B cell (primary cell): ENCODE results near the gene LRP5. TPM values are rescaled to one million over a fixed set of nuclear protein-coding genes. Genes with fewer than 3 reads are reported as not detected.

ENCODE experiments used
- ATAC-seq: fragments of 200-7000 bp; cut with Tn5 transposase; one replicate; pipeline ENCODE4 v1.10.0; 2021; ENCODE audit warnings: low read depth, mild to moderate bottlenecking, moderate number of reproducible peaks, moderate library complexity
- CTCF ChIA-PET: fragments of 350-600 bp; sonication (Branson Sonifier 250); formaldehyde crosslinking; loops from one replicate; lab custom pipeline; 2021; ENCODE audit warnings: antibody characterized with exemption, inconsistent platforms; lab: Charles Lee
- POLR2A ChIA-PET: fragments of 350-600 bp; sonication (Branson Sonifier 250); formaldehyde crosslinking; loops from one replicate; lab custom pipeline; 2021; ENCODE audit warnings: antibody characterized with exemption; lab: Charles Lee
- DNase-seq: peaks from one replicate; pipeline ENCODE4 v3.0.0; 2013
- H2AFZ ChIP-seq: 2 replicates; pipeline ENCODE4 v1.6.1; 2012; ENCODE audit warnings: mild to moderate bottlenecking, low read depth, low read length; ENCODE audit not compliant: insufficient read depth, poor library complexity, severe bottlenecking
- H3K27ac ChIP-seq, 2 donors: 1 replicate in 1 of 2; 2 replicates in 1 of 2; pipeline ENCODE4 v1.5.1; 2012 to 2013; ENCODE audit warnings: low read length in 2 of 2, mild to moderate bottlenecking in 2 of 2, moderate library complexity in 1 of 2
- H3K27me3 ChIP-seq, 4 experiments: fragments of 200-600 bp in 1 of 4; sonication (generic) in 1 of 4; replicated peaks in 1 of 4; 1 replicate in 2 of 4; 2 replicates in 2 of 4; pipeline versions ENCODE4 v1.6.1 to v1.7.0; 2013 to 2016; ENCODE audit warnings: low read length in 3 of 4, mild to moderate bottlenecking in 2 of 4, mixed read lengths in 1 of 4, moderate library complexity in 1 of 4; ENCODE audit not compliant: insufficient read depth in 4 of 4, control insufficient read depth in 3 of 4; ENCODE audit errors: control extremely low read depth in 1 of 4
- H3K36me3 ChIP-seq, 2 experiments: replicated peaks in 1 of 2; 1 replicate in 1 of 2; 2 replicates in 1 of 2; pipeline versions ENCODE4 v1.6.1 to v1.7.1; 2013; ENCODE audit warnings: low read length in 1 of 2; ENCODE audit not compliant: insufficient read depth in 2 of 2, control insufficient read depth in 1 of 2; ENCODE audit errors: control extremely low read depth in 1 of 2, extremely low read depth in 1 of 2
- H3K4me1 ChIP-seq, 2 donors: fragments of 200-600 bp in 1 of 2; sonication (generic) in 1 of 2; 1 replicate in 1 of 2; 2 replicates in 1 of 2; pipeline versions ENCODE4 v1.5.1 to v1.6.1; 2013 to 2017; ENCODE audit warnings: low read length in 2 of 2; ENCODE audit not compliant: control insufficient read depth in 2 of 2, insufficient read depth in 2 of 2
- H3K4me2 ChIP-seq: replicated peaks from 2 replicates; pipeline ENCODE3; 2012; ENCODE audit warnings: mild to moderate bottlenecking, low read depth, low read length; ENCODE audit not compliant: poor library complexity, severe bottlenecking
- H3K4me3 ChIP-seq, 5 experiments: fragments of 200-600 bp in 1 of 5; sonication (generic) in 1 of 5; 1 replicate in 3 of 5; 2 replicates in 2 of 5; pipeline versions ENCODE4 v1.5.1 to v1.7.0; 2011 to 2016; ENCODE audit warnings: low read length in 4 of 5, mild to moderate bottlenecking in 4 of 5, low read depth in 2 of 5, control low read depth in 1 of 5, moderate library complexity in 1 of 5; ENCODE audit not compliant: insufficient read depth in 1 of 5; ENCODE audit errors: control extremely low read depth in 1 of 5, extremely low read depth in 1 of 5
- H3K79me2 ChIP-seq: fragments of 200-600 bp; sonication (generic); one replicate; pipeline ENCODE4 v1.6.0; 2016; ENCODE audit warnings: low read length; ENCODE audit not compliant: control insufficient read depth, insufficient read depth
- H3K9ac ChIP-seq: fragments of 200-600 bp; sonication (generic); 2 replicates; pipeline ENCODE4 v1.6.1; 2017; ENCODE audit warnings: mild to moderate bottlenecking, low read length, moderate library complexity
- H3K9me3 ChIP-seq, 3 donors: one replicate each; pipeline versions ENCODE4 v1.6.1 to v1.7.1; 2013; ENCODE audit warnings: low read length in 2 of 3; ENCODE audit not compliant: control insufficient read depth in 2 of 3, insufficient read depth in 1 of 3; ENCODE audit errors: control extremely low read depth in 1 of 3
- H4K20me1 ChIP-seq: 2 replicates; pipeline ENCODE4 v1.6.0; 2012; ENCODE audit warnings: mild to moderate bottlenecking, low read length; ENCODE audit not compliant: insufficient read depth, control insufficient read depth, poor library complexity, severe bottlenecking
- H3K27ac Mint-ChIP-seq: one replicate; pipeline ENCODE4 v1.8.0; 2021; ENCODE audit warnings: mixed read lengths
- H3K27me3 Mint-ChIP-seq: one replicate; pipeline ENCODE4 v1.8.0; 2021; ENCODE audit warnings: mixed read lengths
- H3K4me1 Mint-ChIP-seq: one replicate; pipeline ENCODE4 v1.8.0; 2021; ENCODE audit warnings: mixed read lengths
- H3K4me3 Mint-ChIP-seq: one replicate; pipeline ENCODE4 v1.8.0; 2021; ENCODE audit warnings: mixed read lengths
- H3K9me3 Mint-ChIP-seq: one replicate; pipeline ENCODE4 v1.8.0; 2022; ENCODE audit warnings: mixed read lengths; ENCODE audit not compliant: insufficient read depth
- CTCF ChIP-seq: fragments of 200-600 bp; IDR thresholded peaks from one replicate; pipeline ENCODE4 v1.8.0; 2022; ENCODE audit warnings: antibody characterized with exemption, mild to moderate bottlenecking
- EZH2 ChIP-seq: IDR thresholded peaks from 2 replicates; pipeline ENCODE4 v1.6.1; 2012; ENCODE audit warnings: borderline replicate concordance, low read depth, mild to moderate bottlenecking, moderate library complexity, low read length; ENCODE audit not compliant: insufficient read depth, poor library complexity, severe bottlenecking
- WGBS: methylation state at CpG from one replicate; pipeline ENCODE4 v1.1.5; 2013; ENCODE audit warnings: missing lambda C conversion rate; ENCODE audit not compliant: insufficient coverage; 5-methylcytosine and 5-hydroxymethylcytosine counted together
- intact Hi-C: fragments of 100-400 bp; cut with micrococcal nuclease; formaldehyde crosslinking; loops from one replicate; pipeline ENCODE4 v1.10.0; 2022
- polyA plus RNA-seq: library from polyadenylated mRNA; depleted of rRNA; stranded (reverse); fragments of >200 nt; gene quantifications from 2 replicates; pipeline ENCODE4 v1.2.3, GENCODE V29; 2012
- total RNA-seq, 2 donors: library from RNA; stranded (reverse); fragments of 120-200 nt in 1 of 2; gene quantifications; 1 replicate in 1 of 2; 2 replicates in 1 of 2; pipeline versions ENCODE4 v1.2.3 to v1.2.4, GENCODE V29; 2013 to 2022

LRP5 gene
- total and polyA plus RNA-seq, 2 donors (not counting 1 experiment from before 2014, with no cell fraction given), result 2.4 to 13.9 TPM

DNA sequence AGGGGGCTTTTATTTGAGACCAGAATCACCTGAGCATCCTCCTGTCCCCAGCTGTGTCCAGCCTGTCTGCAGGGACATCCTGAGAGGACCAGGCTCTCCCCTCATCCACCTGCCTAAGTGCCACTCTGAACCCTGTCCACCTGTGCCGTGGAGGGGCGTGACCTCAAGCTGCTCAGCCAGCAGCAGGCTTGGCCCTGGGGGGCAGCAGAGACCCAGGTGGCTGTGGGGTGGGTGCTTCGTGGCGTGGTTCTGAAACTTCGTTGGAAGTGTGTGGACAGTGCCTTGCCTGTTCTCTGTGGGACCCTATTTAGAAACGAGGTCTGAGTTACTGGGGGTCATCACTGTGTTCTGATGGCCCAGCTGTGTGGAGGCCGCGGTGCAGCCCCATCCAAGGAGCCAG, 72.7 kb downstream of the LRP5 start:
- Histone ChIP-seq H2AFZ (no peak overlapping the region), H3K4me3 (no peak overlapping the region), H3K27me3 (no peaks in the 10 kb centered on the region), H3K4me2 (no peak overlapping the region), H3K36me3 (no peaks in the 10 kb centered on the region), H3K9me3 (peaks cover 0 to 10% (median 0%) of the 10 kb centered on the region in 3 donors), H3K79me2 (no peaks in the 10 kb centered on the region), H4K20me1 (no peaks in the 10 kb centered on the region), H3K27ac (no peak overlapping the region), H3K4me1 (peaks cover 21 to 30% of the 10 kb centered on the region in 2 donors), H3K9ac (no peak overlapping the region)
- Mint-ChIP-seq H3K27ac (no peak overlapping the region), H3K4me1 (peaks cover 31% of the 10 kb centered on the region), H3K4me3 (no peak overlapping the region), H3K27me3 (no peaks in the 10 kb centered on the region), H3K9me3 (no peaks in the 10 kb centered on the region)
- ATAC-seq (no peak), DNase-seq (no peak)
- intact Hi-C loops, result no loop called here
- no peak for TF ChIP-seq CTCF
- no peak for TF ChIP-seq EZH2
- POLR2A ChIA-PET, result no interaction called here
- 94% methylated on average over 7 of the region's 8 CpGs for WGBS
- CTCF ChIA-PET, result interaction anchor here (1.6 to 7.4 kb wide), 5 partner anchors 10 to 128 kb away, joined by 6 to 77 read pairs (median 20); partner anchors contain the start of gene C11orf24

GRCh38 chr11:68386331-68386978, 74.1 kb downstream of the LRP5 start:
- TF ChIP-seq EZH2 (no peak), CTCF (no peak)
- Histone ChIP-seq H3K27ac (no peak overlapping the region), H3K36me3 (no peaks in the 10 kb centered on the region), H3K4me1 (peaks cover 7 to 17% of the 10 kb centered on the region in 2 donors), H3K79me2 (no peaks in the 10 kb centered on the region), H2AFZ (no peak overlapping the region), H3K9me3 (peaks cover 0 to 10% (median 0%) of the 10 kb centered on the region in 3 donors), H3K4me3 (no peak overlapping the region), H3K4me2 (no peak overlapping the region), H4K20me1 (no peaks in the 10 kb centered on the region), H3K27me3 (no peaks in the 10 kb centered on the region), H3K9ac (no peak overlapping the region)
- Mint-ChIP-seq H3K27ac (no peak overlapping the region), H3K4me3 (no peak overlapping the region), H3K9me3 (no peaks in the 10 kb centered on the region), H3K27me3 (no peaks in the 10 kb centered on the region), H3K4me1 (peaks cover 18% of the 10 kb centered on the region)
- ATAC-seq (no peak), DNase-seq (no peak)
- ChIA-PET CTCF (interaction anchor here (5.3 kb wide), 1 partner anchor 12 kb away, joined by 20 read pairs; no protein-coding TSS in a partner anchor), POLR2A (interaction anchor here (0.7 kb wide), 1 partner anchor 59 kb away, joined by 3 read pairs; no protein-coding TSS in a partner anchor)
- 96% methylated on average over 52 of the region's 52 CpGs for WGBS
- intact Hi-C loops, result no loop called here
